ENCODE results near the gene NBEAL2.
A peak's percentile ranks its signal among the peaks of the same experiment; 100 is the strongest.
"Not testable (repeated sequence)": the region's sequence is repeated elsewhere in the genome, so short reads cannot be mapped to it uniquely, and the experiment has no call there.

Gene NBEAL2

DNA sequence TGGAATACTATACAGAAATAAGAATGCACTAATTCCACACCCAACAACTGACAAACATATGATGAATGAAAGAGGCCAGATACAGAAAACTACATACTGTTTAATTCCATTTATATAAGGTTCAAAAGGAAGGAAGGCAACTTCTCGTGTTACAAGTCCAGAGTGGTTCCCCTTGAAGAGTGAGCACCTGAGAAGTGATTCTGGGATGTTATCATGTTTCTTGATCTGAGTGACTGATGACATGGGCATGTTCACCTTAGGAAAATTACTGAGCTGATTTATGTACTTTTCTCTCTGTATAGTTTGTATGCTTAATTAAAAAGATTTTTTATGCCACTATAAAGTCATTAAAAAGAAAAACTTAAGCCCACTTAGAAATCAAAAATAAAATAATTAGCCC is 16.5 kb upstream of the NBEAL2 start:
- DNase-seq, result no peak

GRCh38 chr3:46964038-46964590 is 15.4 kb upstream of the NBEAL2 start:
- DNase-seq, result not testable (repeated sequence)

GRCh38 chr3:46965151-46965550 is 14.3 kb upstream of the NBEAL2 start:
- DNase-seq, result no peak

DNA sequence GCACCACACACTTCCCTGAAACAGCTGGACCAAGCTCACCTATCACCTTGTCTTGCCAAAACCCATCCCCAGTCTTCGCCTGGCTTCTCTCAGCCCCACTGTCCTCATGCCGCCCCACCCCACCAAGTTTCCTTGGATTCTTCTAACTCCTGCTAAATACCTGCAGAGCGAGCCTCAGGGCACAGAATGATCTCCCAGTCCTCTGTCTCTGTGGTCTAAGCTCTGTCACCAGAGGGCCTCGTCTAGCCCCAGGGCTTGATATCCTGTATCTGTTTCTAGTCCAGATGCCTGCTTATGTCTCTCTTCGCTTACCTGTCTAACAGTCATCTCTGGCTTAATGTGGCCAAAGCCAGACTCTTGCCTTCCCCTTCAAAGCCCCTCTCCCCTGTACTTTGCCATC is 12.7 kb upstream of the NBEAL2 start:
- no peak for DNase-seq

GRCh38 chr3:46968783-46969428 is 10.6 kb upstream of the NBEAL2 start:
- no peak for DNase-seq

DNA sequence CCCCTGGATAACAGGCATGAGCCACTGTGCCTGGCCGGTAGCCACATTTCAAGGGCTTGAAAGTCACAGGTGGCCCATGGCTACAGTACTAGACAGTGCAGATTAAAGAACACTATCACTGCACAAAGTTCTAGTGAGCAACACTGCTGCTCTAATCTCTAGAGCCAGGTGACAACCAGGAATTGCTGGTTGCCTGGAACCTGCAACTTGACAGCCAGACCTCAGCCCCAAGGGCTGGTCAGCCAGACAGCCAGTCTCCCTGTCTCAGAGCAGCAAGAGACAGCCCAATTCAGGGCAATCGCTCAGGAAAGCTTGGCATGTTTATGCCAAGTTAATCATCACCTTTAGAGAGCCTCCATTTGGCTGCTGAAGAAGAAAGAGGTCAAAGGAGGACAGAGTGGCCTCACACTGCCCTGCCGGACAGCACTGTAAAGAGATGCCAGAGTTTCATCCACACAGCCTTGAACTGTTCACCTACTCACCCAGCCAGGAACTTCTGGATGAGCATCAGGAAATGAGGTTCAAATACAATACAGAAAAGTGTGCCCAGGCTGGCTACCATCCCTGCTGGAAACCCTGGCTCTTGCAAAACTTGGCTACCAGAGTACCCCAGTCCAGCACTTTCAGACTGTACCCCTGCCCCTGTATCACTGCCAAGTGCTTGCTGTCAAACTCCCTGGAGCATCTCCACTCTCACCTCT is 8.9 kb upstream of the NBEAL2 start:
- no peak for DNase-seq

- no peak for DNase-seq
These were observed 8.3 kb upstream of the NBEAL2 start for GRCh38 chr3:46971151-46971550.

- DNase-seq, result no peak
These were observed 7.7 kb upstream of the NBEAL2 start for GRCh38 chr3:46971742-46972141.

DNA sequence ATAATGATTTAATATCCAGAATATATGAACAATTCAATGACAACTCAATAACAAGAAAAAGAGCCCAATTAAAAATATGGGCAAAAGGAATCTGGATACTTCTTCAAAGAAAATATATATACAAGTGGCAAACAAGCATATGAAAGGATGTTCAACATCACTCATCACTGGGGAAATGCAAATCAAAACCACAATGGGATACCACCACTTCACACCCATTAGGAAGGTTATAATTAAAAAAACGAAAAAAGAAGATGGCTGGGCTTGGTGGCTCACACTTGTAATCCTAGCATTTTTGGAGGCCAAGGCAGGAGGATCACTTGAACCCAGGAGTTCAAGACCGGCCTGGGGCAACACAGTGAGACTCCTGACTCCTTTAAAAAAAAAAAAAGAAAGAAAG is 7.1 kb upstream of the NBEAL2 start:
- no peak for DNase-seq

GRCh38 chr3:46974421-46975171 is 4.9 kb upstream of the NBEAL2 start:
- DNase-seq, result no peak

GRCh38 chr3:46976326-46977190 is 2.9 kb upstream of the NBEAL2 start, which contains the start of gene CCDC12:
TSS of gene CCDC12 (minus strand) at chr3:46976745. CDS start at chr3:46976732, 13 bp downstream.
- peak; percentile 87 to 91 for DNase-seq

DNA sequence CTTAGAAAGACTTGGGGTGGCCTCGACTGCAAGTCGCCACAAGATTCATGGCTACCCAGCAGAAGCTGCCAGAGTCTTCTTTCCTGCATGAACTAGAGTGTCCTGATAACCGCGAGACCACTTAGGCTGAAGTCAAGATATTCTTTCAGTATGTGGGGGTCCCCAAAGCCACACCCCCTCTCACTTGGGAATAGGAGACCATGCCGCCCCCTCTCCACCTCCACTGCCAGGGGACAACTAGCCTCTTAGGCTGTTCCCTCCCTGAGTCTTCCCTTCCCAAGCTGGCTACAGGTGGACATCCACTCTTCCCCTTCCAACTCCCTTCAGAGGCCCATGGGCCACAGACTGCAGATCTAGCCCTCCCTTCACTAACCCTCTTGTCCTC is 1.7 kb upstream of the NBEAL2 start:
- no peak for DNase-seq

GRCh38 chr3:46978381-46978780 is 1.1 kb upstream of the NBEAL2 start:
- DNase-seq, result no peak

- no peak for DNase-seq
These were observed 562 bp downstream of the NBEAL2 start for GRCh38 chr3:46979958-46980497.

DNA sequence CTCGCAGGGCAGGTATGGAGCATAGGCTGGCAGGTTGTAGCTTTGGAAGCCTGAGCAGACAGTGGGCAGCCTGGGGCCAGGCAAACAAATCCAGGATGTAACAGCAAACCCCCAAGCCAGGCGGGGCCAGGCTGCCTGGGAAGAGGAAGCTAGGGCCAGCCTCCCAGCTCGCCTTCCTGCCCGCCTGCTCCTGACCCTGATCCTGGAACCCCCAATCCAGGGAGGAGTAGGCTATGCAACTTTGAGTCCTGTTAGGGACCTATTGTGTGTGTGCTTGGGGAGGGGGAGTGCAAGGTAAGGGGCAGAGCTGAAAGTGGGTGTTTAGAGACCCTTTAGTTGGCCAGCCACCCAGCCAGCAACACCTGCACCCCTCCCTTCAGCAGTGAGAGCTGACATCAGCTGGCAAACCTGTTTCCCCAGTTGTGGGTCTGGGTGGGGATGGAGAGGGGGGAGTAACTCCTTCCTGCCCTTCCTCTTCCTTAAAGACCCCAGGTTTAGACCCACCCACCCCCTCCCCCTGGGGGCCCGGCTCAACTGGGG is 2.5 kb downstream of the NBEAL2 start:
- no peak for DNase-seq

DNA sequence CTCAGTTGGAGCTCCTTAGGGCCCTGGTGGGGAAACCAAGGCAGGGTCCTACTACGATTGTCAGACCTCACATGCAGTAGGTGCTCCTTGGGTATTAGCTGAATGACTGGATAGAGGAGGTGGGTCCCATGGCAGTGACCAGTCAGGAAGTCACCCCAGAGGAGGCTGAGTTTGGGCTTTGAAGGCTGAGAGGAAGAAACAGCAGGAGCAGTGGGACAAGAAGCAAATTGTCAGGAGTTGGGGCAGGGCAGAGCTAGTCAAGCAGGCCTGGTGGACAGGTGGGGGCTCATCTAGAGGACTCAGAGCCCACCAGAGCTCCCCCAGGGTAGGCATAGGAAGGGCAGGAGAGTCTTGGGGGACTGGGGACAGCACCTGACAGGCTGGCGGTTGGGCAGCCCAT is 3.1 kb downstream of the NBEAL2 start:
- no peak for DNase-seq

GRCh38 chr3:46984591-46985459 is 5.4 kb downstream of the NBEAL2 start:
- DNase-seq, result no peak

GRCh38 chr3:46985588-46985987 is 6.1 kb downstream of the NBEAL2 start:
- no peak for DNase-seq

GRCh38 chr3:46986055-46986730 is 6.7 kb downstream of the NBEAL2 start:
- no peak for DNase-seq

DNA sequence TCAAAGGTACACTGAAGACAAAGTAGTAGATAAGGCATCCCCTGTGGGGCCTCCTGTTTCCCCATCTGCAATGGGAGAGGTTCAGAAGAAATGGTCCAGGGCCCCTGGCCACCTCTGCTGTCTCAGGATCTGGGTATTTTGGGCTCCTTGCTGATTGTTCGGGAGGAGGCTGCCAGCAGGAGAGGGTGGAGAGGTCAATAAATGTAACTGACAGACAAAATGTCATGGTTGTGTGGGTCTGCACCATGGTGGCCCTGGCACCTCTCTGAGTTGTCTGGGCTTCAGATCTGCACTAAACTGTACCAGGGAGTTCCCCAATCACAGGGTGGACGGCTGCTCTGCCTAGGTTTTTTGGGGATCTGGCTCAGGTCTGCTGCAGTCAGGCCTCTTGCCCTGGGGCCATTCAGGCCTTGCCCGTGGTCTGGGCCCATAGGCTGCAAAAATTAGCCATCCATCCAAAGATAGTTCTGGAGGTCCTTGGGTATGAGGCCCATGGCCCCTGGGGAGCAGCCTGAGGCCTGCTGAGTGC is 7.4 kb downstream of the NBEAL2 start:
- no peak for DNase-seq

Measured in NCI-H446 (cell line).